DND-41 (cell line): ENCODE data around the gene SCAF11.

Source experiments
- EZH2 ChIP-seq: IDR thresholded peaks from 3 replicates; pipeline ENCODE4 v1.6.1; 2012; ENCODE audit warnings: borderline replicate concordance, low read depth, mild to moderate bottlenecking, moderate library complexity, low read length, inconsistent platforms; ENCODE audit not compliant: severe bottlenecking
- TF ChIP-seq, protein P1 (sequence below): IDR thresholded peaks from 2 replicates; pipeline ENCODE4 v1.5.1; 2012; ENCODE audit warnings: borderline replicate concordance, low read length, moderate library complexity, mild to moderate bottlenecking; ENCODE audit not compliant: poor library complexity, severe bottlenecking; ENCODE audit errors: extremely low read depth

- TF ChIP-seq, protein P1, sequence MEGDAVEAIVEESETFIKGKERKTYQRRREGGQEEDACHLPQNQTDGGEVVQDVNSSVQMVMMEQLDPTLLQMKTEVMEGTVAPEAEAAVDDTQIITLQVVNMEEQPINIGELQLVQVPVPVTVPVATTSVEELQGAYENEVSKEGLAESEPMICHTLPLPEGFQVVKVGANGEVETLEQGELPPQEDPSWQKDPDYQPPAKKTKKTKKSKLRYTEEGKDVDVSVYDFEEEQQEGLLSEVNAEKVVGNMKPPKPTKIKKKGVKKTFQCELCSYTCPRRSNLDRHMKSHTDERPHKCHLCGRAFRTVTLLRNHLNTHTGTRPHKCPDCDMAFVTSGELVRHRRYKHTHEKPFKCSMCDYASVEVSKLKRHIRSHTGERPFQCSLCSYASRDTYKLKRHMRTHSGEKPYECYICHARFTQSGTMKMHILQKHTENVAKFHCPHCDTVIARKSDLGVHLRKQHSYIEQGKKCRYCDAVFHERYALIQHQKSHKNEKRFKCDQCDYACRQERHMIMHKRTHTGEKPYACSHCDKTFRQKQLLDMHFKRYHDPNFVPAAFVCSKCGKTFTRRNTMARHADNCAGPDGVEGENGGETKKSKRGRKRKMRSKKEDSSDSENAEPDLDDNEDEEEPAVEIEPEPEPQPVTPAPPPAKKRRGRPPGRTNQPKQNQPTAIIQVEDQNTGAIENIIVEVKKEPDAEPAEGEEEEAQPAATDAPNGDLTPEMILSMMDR, result no peak
- no peak for TF ChIP-seq EZH2
These were observed 12.3 kb downstream of the SCAF11 start for GRCh38 chr12:45978108-45978507.
